GM19043 (cell line): ENCODE data around the gene GTPBP10.
"Not testable (repeated sequence)": the region's sequence is repeated elsewhere in the genome, so short reads cannot be mapped to it uniquely, and the experiment has no call there.

ENCODE experiments used
- ATAC-seq: cut with Tn5 transposase; IDR thresholded peaks from one replicate; pipeline ENCODE4 v1.9.1; 2021; ENCODE audit warnings: low read depth; ENCODE audit not compliant: unreplicated experiment

The GTPBP10 gene

DNA sequence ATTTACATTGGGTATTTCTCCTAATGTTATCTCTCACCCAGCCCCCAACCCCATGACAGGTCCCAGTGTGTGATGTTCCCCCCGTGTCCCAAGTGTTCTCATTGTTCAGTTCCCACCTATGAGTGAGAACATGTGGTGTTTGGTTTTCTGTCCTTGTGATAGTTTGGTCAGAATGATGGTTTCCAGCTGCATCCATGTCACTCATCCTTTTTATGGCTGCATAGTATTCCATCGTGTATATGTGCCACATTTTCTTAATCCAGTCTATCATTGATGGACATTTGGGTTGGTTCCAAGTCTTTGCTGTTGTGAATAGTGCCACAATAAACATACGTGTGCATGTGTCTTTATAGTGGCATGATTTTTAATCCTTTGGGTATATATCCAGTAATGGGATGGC, 3.5 kb downstream of the GTPBP10 start:
- ATAC-seq: not testable (repeated sequence)

DNA sequence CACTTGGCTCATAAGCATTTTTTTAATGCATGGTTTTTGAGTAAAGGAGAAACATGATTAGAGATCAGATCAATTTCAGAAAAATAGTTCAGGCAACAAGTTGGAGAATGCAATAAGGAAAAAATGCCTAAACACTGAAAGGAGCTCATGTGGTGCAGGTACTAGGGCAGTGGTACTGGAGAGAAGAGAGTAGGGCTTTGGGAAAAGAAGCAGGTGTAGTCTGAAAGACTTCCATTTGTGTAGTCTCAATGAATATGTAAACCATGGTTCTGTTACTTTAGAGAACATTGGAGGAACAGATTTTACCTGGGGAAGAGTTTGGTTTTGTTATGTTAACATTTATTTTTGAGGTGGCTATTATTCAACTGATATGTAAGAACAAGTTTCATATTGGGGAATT, 5.5 kb downstream of the GTPBP10 start:
- ATAC-seq: no peak

DNA sequence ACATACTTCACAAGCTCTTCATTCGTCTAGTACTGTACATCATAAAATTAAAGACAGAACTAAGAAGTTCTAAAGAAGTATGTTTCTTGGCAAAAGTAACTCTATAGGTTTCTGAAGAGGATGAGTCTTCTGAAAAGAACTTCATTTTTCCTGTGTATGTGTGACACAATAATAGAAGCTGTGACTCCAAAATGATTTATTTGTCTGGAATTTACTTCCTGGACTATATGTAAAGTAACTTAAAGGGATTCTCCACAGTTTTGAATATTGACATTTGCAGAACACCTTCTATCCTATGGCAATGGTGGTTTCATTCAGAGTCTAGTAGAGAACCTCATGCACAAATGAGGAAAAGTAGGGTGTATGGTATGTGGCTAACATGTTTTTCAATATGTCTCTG, 36.9 kb downstream of the GTPBP10 start:
- ATAC-seq: no peak

- no peak for ATAC-seq
These were observed 37.3 kb downstream of the GTPBP10 start for GRCh38 chr7:90383861-90384260.

DNA sequence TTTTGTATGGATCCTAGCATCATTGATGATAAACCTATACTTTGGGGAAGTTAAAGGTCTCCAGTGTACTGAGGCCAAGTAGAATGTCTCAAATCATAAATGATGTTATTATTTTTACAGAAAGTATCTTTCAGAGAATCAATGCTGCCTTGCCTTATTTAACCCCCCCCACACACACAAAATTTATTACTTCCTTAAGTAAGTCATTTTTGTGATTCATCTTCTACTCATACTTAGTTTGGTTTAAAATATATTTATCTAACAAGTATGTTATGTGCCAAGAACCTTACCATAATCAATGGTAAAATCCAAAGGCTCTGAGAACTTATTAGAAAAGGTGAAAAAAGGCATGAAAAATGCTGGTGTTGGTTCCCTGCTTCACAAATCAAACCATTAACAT, 37.9 kb downstream of the GTPBP10 start:
- no peak for ATAC-seq

DNA sequence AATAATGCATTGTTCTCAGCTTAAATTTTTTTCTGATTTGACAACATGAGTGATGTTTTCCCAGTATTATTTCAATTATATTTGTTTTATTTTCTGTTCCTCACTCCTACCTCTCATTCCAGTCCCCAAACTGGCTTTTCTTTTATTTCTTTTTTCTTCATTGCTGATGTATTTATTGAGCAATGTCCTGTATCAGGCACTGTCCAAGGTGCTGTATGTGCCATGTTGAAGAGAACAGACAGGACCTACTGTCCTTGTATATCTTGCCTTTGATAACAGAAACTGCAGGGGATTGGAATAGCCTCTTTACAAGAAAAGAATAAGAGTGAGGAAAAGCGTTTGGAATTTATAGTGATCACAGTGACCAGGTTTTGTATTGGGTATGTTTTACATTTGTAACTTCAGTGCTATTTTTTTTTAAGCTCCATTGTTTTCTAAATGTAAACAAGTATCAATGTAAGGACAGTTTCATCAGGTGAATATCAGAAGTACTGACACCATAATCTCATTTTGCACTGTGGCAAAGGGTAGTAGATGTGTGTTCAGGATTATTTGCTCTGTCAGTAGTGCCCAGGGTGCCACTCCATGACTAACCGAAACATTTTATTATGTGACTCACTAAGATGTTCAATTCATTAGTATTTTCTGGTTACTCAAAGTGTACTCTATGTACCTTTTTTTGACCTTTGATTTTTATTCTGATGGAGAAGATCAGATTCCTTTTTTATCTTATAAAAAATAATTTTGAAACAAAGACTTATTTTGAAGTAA, 41.1 kb downstream of the GTPBP10 start:
- ATAC-seq: no peak

GRCh38 chr7:90390926-90391325, 44.4 kb downstream of the GTPBP10 start:
- no peak for ATAC-seq

DNA sequence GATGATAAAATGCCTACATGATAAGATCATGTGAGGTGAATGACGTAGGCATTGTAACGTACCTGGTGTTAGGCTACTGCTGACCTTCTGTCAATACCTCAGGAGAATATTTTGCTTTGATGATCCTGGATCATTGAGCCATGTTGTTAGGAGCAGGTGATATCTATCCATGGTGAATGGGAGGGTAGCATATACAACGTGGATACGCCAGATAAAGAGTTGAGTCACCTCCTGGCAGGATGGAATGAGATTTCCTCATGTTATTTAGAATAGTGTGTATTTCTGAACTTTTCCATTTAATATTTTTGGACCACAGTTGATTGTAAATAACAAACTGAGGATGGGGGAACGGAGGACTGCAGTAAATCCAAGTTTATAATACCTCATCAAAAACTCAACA, 45.0 kb downstream of the GTPBP10 start:
- ATAC-seq: no peak

GRCh38 chr7:90396420-90396819, 49.9 kb downstream of the GTPBP10 start:
- ATAC-seq: no peak

- no peak for ATAC-seq
These were observed 55.5 kb downstream of the GTPBP10 start for GRCh38 chr7:90401989-90402388.

DNA sequence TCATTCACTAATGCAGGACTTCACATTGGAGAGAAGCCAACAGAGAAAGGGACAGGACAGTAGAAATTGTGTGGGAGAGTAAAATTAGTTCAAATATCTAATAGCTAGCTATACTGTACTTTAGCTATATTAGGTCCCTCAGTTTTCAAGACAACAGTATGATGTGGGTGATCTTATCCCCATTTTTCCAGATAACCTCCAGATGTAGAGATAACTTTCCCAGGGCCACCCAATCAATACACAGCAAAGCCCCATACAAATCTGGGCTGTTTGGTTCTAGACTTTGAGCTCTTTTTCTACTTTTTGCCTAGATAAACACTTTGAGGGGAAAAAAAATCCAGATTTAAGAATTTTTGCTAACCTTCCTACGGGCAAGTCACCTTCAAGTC, 56.3 kb downstream of the GTPBP10 start:
- ATAC-seq: no peak

- peak; percentile 95 for ATAC-seq
These were observed 56.9 kb downstream of the GTPBP10 start, which contains the start of gene CLDN12 for GRCh38 chr7:90403174-90404113. TSS of gene CLDN12 (plus strand) at chr7:90403461. CDS start at chr7:90412677, 9,216 bp downstream.

GRCh38 chr7:90404777-90405176, 58.3 kb downstream of the GTPBP10 start:
- no peak for ATAC-seq

- ATAC-seq: no peak
These were observed 60.9 kb downstream of the GTPBP10 start for GRCh38 chr7:90407484-90407821.

DNA sequence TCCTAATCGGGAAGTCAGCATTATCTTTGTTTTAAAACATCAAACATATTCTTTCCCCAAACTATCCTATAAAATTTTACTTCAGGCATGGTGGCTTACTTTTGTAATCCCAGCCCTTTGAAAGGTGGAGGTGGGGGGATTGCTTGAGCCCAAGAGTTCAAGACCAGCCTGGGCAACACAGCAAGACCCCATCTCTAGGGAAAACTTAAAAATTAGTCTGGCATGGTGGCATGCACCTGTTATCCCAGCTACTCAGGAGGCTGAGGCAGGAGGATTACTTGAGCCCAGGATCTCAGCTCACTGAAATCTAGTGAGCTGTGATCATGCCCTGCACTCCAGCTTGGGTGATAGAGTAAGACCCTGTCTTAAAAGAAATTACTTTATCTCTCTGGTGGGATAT, 61.6 kb downstream of the GTPBP10 start:
- ATAC-seq: no peak

- no peak for ATAC-seq
These were observed 63.2 kb downstream of the GTPBP10 start for GRCh38 chr7:90409667-90410066.

DNA sequence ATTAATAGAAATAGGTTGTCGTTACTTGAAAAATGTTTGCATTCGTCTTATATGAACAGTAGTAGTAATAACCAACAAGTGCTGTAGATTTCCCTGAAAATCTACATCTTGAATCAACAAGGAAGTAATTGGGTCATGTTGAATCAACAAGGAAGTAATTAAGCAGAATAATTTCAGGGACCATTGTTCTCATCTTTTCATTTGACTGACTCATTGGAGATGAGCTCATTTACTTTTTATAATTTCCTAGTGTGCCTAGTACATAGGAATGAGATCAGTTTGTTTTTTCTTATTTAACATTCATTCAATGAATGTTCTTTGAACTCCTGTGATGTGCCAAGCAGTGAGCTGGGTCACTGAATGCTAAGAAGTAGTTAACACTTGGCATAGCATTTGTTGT, 65.0 kb downstream of the GTPBP10 start:
- no peak for ATAC-seq

- no peak for ATAC-seq
These were observed 66.1 kb downstream of the GTPBP10 start for GRCh38 chr7:90412458-90413184.

GRCh38 chr7:90413185-90413528, 66.6 kb downstream of the GTPBP10 start:
- no peak for ATAC-seq

DNA sequence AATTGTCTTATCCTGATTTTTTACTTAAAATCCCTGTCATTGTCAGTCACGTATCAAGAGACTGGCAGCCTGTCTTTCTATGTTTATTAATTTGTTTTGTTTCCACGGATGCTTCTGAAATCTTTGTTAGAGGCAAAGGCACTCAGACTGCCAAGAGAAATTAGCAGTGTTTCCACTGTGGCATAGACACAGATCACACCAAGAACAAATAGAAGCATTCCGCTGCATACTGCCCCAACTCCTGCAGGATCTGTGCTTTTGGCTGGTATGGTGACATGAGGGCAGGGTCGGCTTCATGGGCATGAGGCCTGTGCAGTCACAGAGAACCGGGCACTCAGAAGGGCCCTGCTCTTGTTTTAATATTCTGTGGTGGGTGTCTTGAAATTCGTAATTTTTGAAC, 75.1 kb downstream of the GTPBP10 start:
- ATAC-seq: no peak

DNA sequence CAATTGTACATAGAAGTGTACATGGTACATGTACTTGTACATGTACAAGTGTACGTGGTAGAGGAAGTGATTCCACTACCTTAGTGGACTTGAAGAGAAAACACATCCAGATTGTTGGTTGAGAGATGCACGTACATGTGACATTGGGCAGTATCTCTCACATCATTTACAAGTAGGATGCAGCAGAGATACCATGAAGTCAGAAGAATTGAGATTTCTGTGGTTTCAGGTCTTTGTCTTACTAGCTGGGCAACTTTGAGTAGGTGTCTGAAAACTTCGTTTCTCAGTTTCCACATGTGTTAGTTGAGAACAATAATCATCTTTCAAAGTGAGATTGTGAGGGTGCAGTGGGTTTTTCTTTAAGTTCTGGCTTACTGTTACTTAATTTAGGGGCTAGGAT, 78.2 kb downstream of the GTPBP10 start:
- peak; percentile 90 for ATAC-seq
